Ovary (tissue), 9 donors: ENCODE results near the gene SMOC2. TPM values are rescaled to one million over a fixed set of nuclear protein-coding genes. Genes with fewer than 3 reads are reported as not detected.

Experiments
- DNase-seq, 5 donors: peaks; one replicate each; pipeline ENCODE4 v3.0.0-alpha.2; 2019 to 2020
- H3K27ac ChIP-seq, 2 donors: fragments of 200-600 bp; one replicate each; pipeline versions ENCODE4 v1.5.1 to v1.8.0; 2019 to 2022
- H3K27me3 ChIP-seq: fragments of 200-600 bp; one replicate; pipeline ENCODE4 v1.8.0; 2022
- H3K36me3 ChIP-seq: fragments of 200-600 bp; sonication (generic); one replicate; pipeline ENCODE4 v1.5.1; 2019
- H3K4me1 ChIP-seq: one replicate; pipeline ENCODE4 v1.8.1; 2013; ENCODE audit warnings: mild to moderate bottlenecking, moderate library complexity; ENCODE audit not compliant: insufficient read depth
- H3K4me3 ChIP-seq: fragments of 200-600 bp; sonication (generic); one replicate; pipeline ENCODE4 v1.5.1; 2017
- H3K9me3 ChIP-seq, 2 donors: fragments of 200-600 bp in 1 of 2; sonication (generic) in 1 of 2; one replicate each; pipeline versions ENCODE4 v1.5.1 to v1.8.1; 2013 to 2019; ENCODE audit warnings: mild to moderate bottlenecking in 1 of 2, moderate library complexity in 1 of 2
- CTCF ChIP-seq, 3 donors: fragments of 450-650 bp in 2 of 3; fragments of 200-600 bp in 1 of 3; IDR thresholded peaks; one replicate each; pipeline versions ENCODE4 v1.5.1 to v1.8.0; 2016 to 2022; ENCODE audit warnings: antibody characterized with exemption in 3 of 3, mild to moderate bottlenecking in 1 of 3
- EP300 ChIP-seq: sonication (generic); formaldehyde crosslinking; IDR thresholded peaks from one replicate; pipeline ENCODE4 v1.6.1; 2017; ENCODE audit warnings: antibody characterized with exemption
- POLR2A ChIP-seq: fragments of 450-650 bp; IDR thresholded peaks from one replicate; pipeline ENCODE4 v1.6.1; 2017; ENCODE audit warnings: antibody characterized with exemption, mild to moderate bottlenecking, moderate library complexity
- WGBS, 3 donors: extraction: QIAGEN DNeasy Blood & Tissue Kit in 1 of 3; methylation state at CpG; one replicate each; pipeline versions ENCODE4 v1.1.5 to v1.1.7; 2013 to 2017; 5-methylcytosine and 5-hydroxymethylcytosine counted together
- intact Hi-C, 4 donors: fragments of 100-400 bp; cut with DNase I; formaldehyde crosslinking; loops; one replicate each; pipeline versions ENCODE4 v1.11.0 to v1.15.1; 2022 to 2023
- polyA plus RNA-seq, 2 donors: library from polyadenylated mRNA; stranded (reverse); fragments of 200-250 nt in 1 of 2; fragments of 350-450 nt in 1 of 2; fragmentation: Illumina TruSeq in 1 of 2; extraction: RNeasy Lipid Tissue Mini Kit (QIAGEN cat#74804) in 1 of 2; gene quantifications; one replicate each; pipeline ENCODE4 v1.2.3, GENCODE V29; 2013 to 2014
- total RNA-seq, 7 donors: library from RNA; depleted of rRNA in 2 of 7; stranded (reverse); fragments of >200 nt in 2 of 7; fragmentation: NEBNext Ultra II Directional in 3 of 7; extraction: Animal tissue kit (Norgen Biotek cat#: 25700) in 3 of 7; gene quantifications; one replicate each; pipeline versions ENCODE4 v1.1.0 to v1.2.4, GENCODE V29; 2016 to 2023
- donor health status: DM: no; HTN: no; CAD: no; lungs with moderate emphysema.
- donor health status: DM: no; HTN: no; CAD: no.
- donor health status: Bipolar disorder and iron deficiency.
- donor health status: DM: yes; HTN: yes; CAD: no.
- donor health status: DM: no; HTN: no; CAD: no.
- donor health status: DM: yes; HTN: yes; CAD: no.

SMOC2 gene
- total and polyA plus RNA-seq, 9 donors: 84.4 to 272 (median 129) TPM

DNA sequence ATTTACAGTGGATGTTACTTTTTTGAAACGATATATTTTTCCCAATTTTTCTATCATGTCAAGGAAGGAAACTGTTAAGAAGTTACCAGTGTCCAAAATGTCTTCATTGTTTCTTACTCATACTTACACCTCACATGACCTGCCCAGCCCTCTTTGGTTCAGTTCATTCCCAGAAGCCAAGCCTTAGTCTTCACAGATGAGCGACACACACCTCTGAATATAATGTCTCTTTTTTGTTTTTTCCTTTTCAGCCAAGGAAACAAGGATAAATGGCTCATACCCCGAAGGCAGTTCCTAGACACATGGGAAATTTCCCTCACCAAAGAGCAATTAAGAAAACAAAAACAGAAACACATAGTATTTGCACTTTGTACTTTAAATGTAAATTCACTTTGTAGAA lies 225.2 kb downstream of the SMOC2 start:
- no peak for DNase-seq
- H3K36me3 ChIP-seq: no peaks in the 10 kb centered on the region
- WGBS, 3 donors: 75 to 82% (median 78%) methylated on average over 3 of the region's 3 CpGs

GRCh38 chr6:168666699-168667427 lies 225.9 kb downstream of the SMOC2 start:
- WGBS, 3 donors: 76 to 84% (median 83%) methylated on average over 18 of the region's 18 CpGs

More for the DNA sequence above, 225.2 kb downstream of the SMOC2 start:
- intact Hi-C loops: loop anchor here in 1 of 4 donors (10.0 kb wide), 1 partner anchor 401 kb away; no protein-coding TSS in a partner anchor
- Histone ChIP-seq H3K27ac (no peak overlapping the region), H3K27me3 (no peaks in the 10 kb centered on the region), H3K9me3 (no peaks in the 10 kb centered on the region), H3K4me3 (no peak overlapping the region), H3K4me1 (no peaks in the 10 kb centered on the region)
- TF ChIP-seq EP300: no peak
- no peak for TF ChIP-seq CTCF (IDR thresholded peaks at IDR 0.05)
- no peak for TF ChIP-seq POLR2A

DNA sequence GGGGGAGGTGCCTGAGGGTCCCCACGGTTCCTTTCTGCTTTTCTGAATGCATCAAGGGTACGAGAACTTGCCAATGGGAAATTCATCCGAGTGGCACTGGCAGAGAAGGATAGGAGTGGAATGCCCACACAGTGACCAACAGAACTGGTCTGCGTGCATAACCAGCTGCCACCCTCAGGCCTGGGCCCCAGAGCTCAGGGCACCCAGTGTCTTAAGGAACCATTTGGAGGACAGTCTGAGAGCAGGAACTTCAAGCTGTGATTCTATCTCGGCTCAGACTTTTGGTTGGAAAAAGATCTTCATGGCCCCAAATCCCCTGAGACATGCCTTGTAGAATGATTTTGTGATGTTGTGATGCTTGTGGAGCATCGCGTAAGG lies 226.4 kb downstream of the SMOC2 start:
- DNase-seq: no peak
- 91 to 94% (median 92%) methylated on average over 7 of the region's 7 CpGs for WGBS, 3 donors
- Histone ChIP-seq H3K27me3 (no peaks in the 10 kb centered on the region), H3K9me3 (no peaks in the 10 kb centered on the region), H3K27ac (no peak overlapping the region), H3K4me3 (no peak overlapping the region), H3K36me3 (no peaks in the 10 kb centered on the region), H3K4me1 (no peaks in the 10 kb centered on the region)
- intact Hi-C loops: loop anchor here in 1 of 4 donors (10.0 kb wide), 1 partner anchor 403 kb away; no protein-coding TSS in a partner anchor
- TF ChIP-seq EP300 (no peak), CTCF (IDR thresholded peaks at IDR 0.05) (no peak), POLR2A (no peak)

More at GRCh38 chr6:168666699-168667427, 225.9 kb downstream of the SMOC2 start:
- no peaks in the 10 kb centered on the region for H3K27me3 ChIP-seq
- no peak for TF ChIP-seq EP300
- TF ChIP-seq POLR2A: no peak
- no peak overlapping the region for H3K27ac ChIP-seq
- no peak overlapping the region for H3K4me3 ChIP-seq
- H3K4me1 ChIP-seq: no peaks in the 10 kb centered on the region
- H3K36me3 ChIP-seq: no peaks in the 10 kb centered on the region
- intact Hi-C loops: loop anchor here in 1 of 4 donors (10.0 kb wide), 1 partner anchor 402 kb away; no protein-coding TSS in a partner anchor
- no peak for DNase-seq
- H3K9me3 ChIP-seq: no peaks in the 10 kb centered on the region

- H3K4me1 ChIP-seq: no peaks in the 10 kb centered on the region
- H3K27ac ChIP-seq: no peak overlapping the region
- no peaks in the 10 kb centered on the region for H3K9me3 ChIP-seq
- TF ChIP-seq EP300: no peak
- TF ChIP-seq CTCF (IDR thresholded peaks at IDR 0.05): no peak
- TF ChIP-seq POLR2A: no peak
- WGBS, 3 donors: 83 to 84% (median 83%) methylated on average over 12 of the region's 12 CpGs
- no peak for DNase-seq
- H3K4me3 ChIP-seq: no peak overlapping the region
- intact Hi-C loops: no loop called here
- no peaks in the 10 kb centered on the region for H3K36me3 ChIP-seq
- no peaks in the 10 kb centered on the region for H3K27me3 ChIP-seq
These were observed 229.5 kb downstream of the SMOC2 start for GRCh38 chr6:168670401-168670985.
